ENCODE measurements around the gene ZNF384. TPM values are rescaled to one million over a fixed set of nuclear protein-coding genes. Genes with fewer than 3 reads are reported as not detected.

ZNF384 gene
- polyA plus RNA-seq, 1 experiment = 57.0 TPM

- CTCF ChIA-PET = interaction anchor here (0.7 to 2.0 kb wide), 4 partner anchors 10 to 19 kb away, joined by 3 to 5 read pairs (median 5); no protein-coding TSS in a partner anchor
- no peak overlapping the region for H3K4me3 ChIP-seq (ENCODE audit: low read depth, low read length)
- no peak for DNase-seq (ENCODE audit: low read depth)
- POLR2A ChIA-PET = no interaction called here
- TF ChIP-seq, protein P1, sequence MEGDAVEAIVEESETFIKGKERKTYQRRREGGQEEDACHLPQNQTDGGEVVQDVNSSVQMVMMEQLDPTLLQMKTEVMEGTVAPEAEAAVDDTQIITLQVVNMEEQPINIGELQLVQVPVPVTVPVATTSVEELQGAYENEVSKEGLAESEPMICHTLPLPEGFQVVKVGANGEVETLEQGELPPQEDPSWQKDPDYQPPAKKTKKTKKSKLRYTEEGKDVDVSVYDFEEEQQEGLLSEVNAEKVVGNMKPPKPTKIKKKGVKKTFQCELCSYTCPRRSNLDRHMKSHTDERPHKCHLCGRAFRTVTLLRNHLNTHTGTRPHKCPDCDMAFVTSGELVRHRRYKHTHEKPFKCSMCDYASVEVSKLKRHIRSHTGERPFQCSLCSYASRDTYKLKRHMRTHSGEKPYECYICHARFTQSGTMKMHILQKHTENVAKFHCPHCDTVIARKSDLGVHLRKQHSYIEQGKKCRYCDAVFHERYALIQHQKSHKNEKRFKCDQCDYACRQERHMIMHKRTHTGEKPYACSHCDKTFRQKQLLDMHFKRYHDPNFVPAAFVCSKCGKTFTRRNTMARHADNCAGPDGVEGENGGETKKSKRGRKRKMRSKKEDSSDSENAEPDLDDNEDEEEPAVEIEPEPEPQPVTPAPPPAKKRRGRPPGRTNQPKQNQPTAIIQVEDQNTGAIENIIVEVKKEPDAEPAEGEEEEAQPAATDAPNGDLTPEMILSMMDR (IDR thresholded peaks at IDR 0.05; ENCODE audit: insufficient read depth, low read depth, low read length) = no peak
- H3K36me3 ChIP-seq (ENCODE audit: control insufficient read depth, insufficient read depth, low read length) = no peaks in the 10 kb centered on the region
- no peaks in the 10 kb centered on the region for H3K27me3 ChIP-seq (ENCODE audit: control insufficient read depth, insufficient read depth, low read length)
Observed at GRCh38 chr12:6632026-6632983, 56.9 kb downstream of the ZNF384 start.

DNA sequence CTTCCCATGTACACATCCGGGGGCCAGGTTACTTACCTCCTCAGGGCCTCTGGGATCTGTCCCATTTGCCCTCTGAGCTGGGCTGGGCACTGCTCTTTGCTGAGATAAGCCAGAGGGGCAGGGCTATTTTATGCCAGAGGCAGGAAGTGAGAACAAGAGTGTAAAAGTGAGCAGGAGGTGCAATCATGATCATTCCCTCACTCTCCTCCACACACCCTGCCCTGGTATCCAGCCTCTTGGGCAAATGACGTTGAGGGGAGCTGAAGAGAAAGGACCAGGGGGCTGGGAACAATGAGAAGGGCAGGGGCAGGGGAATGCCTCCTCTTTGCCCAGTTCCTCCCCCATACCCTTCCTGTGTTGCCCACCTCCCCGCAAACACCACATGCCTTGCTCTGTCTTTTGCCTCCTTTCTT lies 57.6 kb downstream of the ZNF384 start:
- ChIA-PET POLR2A (no interaction called here), CTCF (interaction anchor here (0.7 to 2.0 kb wide), 3 partner anchors 13 to 20 kb away, joined by 3 to 5 read pairs (median 5); no protein-coding TSS in a partner anchor)
- Histone ChIP-seq H3K27me3 (ENCODE audit: control insufficient read depth, insufficient read depth, low read length) (no peaks in the 10 kb centered on the region), H3K36me3 (ENCODE audit: control insufficient read depth, insufficient read depth, low read length) (no peaks in the 10 kb centered on the region), H3K4me3 (ENCODE audit: low read depth, low read length) (no peak overlapping the region)
- no peak for DNase-seq (ENCODE audit: low read depth)
- TF ChIP-seq, protein P1 (IDR thresholded peaks at IDR 0.05; ENCODE audit: insufficient read depth, low read depth, low read length) = no peak

DNA sequence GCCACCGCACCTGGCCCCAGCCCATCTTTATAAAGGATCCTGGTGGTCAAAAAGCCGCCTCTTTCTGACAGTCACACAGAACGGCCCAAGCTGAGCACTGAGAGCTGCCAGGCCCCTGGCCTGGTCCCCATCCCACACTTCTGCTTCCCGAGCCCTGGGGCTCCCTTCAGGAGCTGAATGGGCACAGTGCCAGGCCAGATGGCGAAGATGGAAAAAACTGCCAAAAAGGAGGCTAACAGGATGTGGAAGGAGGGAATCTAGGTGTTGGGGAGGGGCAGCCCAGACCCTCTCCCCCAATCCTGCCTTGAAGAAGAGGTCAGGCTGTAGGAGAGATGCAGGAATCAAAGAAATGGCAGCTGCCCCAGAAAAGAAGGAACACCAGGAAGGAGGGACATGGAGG lies 58.4 kb downstream of the ZNF384 start:
- ChIA-PET CTCF (interaction anchor here (1.5 to 2.0 kb wide), 2 partner anchors 13 kb away, joined by 3 to 5 read pairs; no protein-coding TSS in a partner anchor), POLR2A (interaction anchor here (0.7 kb wide), 1 partner anchor 9 kb away, joined by 3 read pairs; no protein-coding TSS in a partner anchor)
- H3K36me3 ChIP-seq (ENCODE audit: control insufficient read depth, insufficient read depth, low read length) = no peaks in the 10 kb centered on the region
- no peak for DNase-seq (ENCODE audit: low read depth)
- H3K4me3 ChIP-seq (ENCODE audit: low read depth, low read length) = no peak overlapping the region
- H3K27me3 ChIP-seq (ENCODE audit: control insufficient read depth, insufficient read depth, low read length) = no peaks in the 10 kb centered on the region
- TF ChIP-seq, protein P1 (IDR thresholded peaks at IDR 0.05; ENCODE audit: insufficient read depth, low read depth, low read length) = no peak

DNA sequence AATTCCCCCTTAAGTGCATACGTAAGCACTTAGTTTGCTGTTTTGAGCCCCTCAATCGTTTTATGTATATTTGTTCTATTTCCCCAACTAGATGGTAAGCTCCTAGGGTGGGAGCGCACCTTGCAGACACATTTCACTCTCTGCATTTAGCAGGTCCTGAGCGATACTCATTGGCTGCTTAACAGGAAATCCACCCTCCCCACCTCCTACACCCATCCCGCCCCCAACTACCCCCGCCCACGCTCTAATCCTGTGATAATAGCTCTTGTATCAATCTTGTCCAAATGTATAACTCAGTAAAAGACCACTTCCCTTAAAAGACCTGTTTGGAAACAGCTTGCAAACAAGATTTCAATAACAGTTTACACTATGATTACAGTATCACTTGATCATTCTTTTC lies 61.6 kb downstream of the ZNF384 start:
- Histone ChIP-seq H3K36me3 (ENCODE audit: control insufficient read depth, insufficient read depth, low read length) (no peaks in the 10 kb centered on the region), H3K27me3 (ENCODE audit: control insufficient read depth, insufficient read depth, low read length) (no peaks in the 10 kb centered on the region), H3K4me3 (ENCODE audit: low read depth, low read length) (no peak overlapping the region)
- no peak for DNase-seq (ENCODE audit: low read depth)
- POLR2A ChIA-PET = interaction anchor here (0.6 kb wide), 1 partner anchor 25 kb away, joined by 3 read pairs; no protein-coding TSS in a partner anchor
- CTCF ChIA-PET = interaction anchor here (0.6 to 1.6 kb wide), 3 partner anchors 8 to 451 kb away, joined by 3 to 4 read pairs (median 4); no protein-coding TSS in a partner anchor
- TF ChIP-seq, protein P1 (IDR thresholded peaks at IDR 0.05; ENCODE audit: insufficient read depth, low read depth, low read length) = no peak

GRCh38 chr12:6626654-6627283 lies 62.4 kb downstream of the ZNF384 start:
- Histone ChIP-seq H3K36me3 (ENCODE audit: control insufficient read depth, insufficient read depth, low read length) (no peaks in the 10 kb centered on the region), H3K4me3 (ENCODE audit: low read depth, low read length) (no peak overlapping the region), H3K27me3 (ENCODE audit: control insufficient read depth, insufficient read depth, low read length) (no peaks in the 10 kb centered on the region)
- DNase-seq (ENCODE audit: low read depth) = no peak
- TF ChIP-seq, protein P1 (IDR thresholded peaks at IDR 0.05; ENCODE audit: insufficient read depth, low read depth, low read length) = no peak
- ChIA-PET POLR2A (no interaction called here), CTCF (interaction anchor here (0.6 to 1.6 kb wide), 2 partner anchors 9 to 450 kb away, joined by 3 to 4 read pairs; no protein-coding TSS in a partner anchor)
